GM12801 (cell line): ENCODE measurements around the gene ACTG1.

Experiments used
- TF ChIP-seq, protein P1 (sequence below): IDR thresholded peaks from one replicate; pipeline ENCODE4 v1.5.1; 2011; ENCODE audit warnings: control low read depth; ENCODE audit not compliant: insufficient read length; ENCODE audit errors: extremely low read depth

ACTG1 gene

DNA sequence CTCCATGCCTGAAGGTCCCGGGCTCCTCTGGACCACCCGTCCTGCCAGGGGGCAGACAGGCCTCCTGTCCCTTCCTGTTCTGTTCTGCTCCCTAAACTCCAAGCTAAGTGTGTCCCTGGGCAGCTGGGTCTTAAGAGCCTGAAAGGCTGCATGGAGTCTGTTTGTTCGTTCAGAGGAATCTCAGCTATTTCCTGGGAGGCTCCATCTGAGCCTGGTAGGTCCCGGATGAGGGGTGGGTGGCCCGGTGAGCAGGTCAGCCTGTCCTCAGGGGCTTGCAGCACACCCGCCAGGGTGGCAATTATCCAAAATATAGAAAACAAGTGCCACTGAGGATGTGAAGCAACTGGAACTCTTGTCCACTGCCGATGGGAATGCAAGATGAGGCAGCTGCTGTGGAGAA lies 12.6 kb downstream of the ACTG1 start:
- TF ChIP-seq, protein P1, sequence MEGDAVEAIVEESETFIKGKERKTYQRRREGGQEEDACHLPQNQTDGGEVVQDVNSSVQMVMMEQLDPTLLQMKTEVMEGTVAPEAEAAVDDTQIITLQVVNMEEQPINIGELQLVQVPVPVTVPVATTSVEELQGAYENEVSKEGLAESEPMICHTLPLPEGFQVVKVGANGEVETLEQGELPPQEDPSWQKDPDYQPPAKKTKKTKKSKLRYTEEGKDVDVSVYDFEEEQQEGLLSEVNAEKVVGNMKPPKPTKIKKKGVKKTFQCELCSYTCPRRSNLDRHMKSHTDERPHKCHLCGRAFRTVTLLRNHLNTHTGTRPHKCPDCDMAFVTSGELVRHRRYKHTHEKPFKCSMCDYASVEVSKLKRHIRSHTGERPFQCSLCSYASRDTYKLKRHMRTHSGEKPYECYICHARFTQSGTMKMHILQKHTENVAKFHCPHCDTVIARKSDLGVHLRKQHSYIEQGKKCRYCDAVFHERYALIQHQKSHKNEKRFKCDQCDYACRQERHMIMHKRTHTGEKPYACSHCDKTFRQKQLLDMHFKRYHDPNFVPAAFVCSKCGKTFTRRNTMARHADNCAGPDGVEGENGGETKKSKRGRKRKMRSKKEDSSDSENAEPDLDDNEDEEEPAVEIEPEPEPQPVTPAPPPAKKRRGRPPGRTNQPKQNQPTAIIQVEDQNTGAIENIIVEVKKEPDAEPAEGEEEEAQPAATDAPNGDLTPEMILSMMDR, result no peak

DNA sequence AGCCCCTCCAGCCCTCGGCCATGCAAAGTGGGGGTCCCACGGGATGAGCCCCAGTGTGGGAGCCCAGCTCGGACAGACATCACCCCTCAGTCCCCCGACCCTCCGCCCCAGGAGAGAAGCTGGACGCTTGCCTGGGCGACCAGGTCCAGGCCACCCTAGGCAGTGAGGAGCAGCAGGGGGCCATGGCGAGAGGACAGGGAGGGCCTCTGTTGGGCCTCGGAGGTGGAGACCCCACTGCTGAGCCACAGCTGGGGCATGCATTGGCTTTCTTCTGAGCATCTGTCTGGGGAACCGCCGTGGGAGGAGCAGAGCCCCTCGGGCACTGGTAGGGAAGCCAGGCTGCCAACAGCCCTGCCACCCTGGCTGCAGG lies 13.0 kb downstream of the ACTG1 start:
- TF ChIP-seq, protein P1, result no peak

DNA sequence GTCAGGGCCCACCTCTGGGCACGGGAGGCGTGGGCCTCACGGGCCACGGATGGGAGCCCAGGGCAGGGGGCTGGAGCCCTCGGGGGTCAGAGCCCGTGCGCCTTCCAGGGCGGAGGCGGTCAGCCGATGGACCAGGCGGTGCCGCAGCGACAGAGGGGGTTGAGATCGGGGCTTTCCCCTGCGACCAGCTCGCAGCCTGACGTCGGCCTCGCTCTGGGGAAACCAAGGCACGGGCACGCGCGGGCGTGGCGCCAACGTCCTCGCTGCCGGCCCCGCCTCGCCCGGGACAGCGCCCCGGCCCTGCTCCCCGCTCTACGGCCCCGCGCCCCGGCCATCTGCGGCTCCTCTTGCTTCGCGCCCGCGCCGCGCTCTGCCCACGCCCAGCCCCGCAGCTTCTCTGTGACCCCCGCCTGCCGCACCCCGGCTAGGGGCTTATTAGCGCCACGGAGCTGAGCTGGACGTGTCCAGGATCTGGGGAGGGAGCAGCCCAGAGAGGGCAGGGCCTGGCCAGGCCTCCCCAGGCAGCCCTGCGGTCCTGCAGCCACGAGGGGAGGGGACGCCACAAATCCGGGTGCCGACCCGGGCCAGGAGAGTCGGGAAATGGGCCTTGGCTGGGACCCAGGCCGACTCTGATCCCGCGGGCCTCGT lies 13.5 kb downstream of the ACTG1 start:
- TF ChIP-seq, protein P1, result no peak

DNA sequence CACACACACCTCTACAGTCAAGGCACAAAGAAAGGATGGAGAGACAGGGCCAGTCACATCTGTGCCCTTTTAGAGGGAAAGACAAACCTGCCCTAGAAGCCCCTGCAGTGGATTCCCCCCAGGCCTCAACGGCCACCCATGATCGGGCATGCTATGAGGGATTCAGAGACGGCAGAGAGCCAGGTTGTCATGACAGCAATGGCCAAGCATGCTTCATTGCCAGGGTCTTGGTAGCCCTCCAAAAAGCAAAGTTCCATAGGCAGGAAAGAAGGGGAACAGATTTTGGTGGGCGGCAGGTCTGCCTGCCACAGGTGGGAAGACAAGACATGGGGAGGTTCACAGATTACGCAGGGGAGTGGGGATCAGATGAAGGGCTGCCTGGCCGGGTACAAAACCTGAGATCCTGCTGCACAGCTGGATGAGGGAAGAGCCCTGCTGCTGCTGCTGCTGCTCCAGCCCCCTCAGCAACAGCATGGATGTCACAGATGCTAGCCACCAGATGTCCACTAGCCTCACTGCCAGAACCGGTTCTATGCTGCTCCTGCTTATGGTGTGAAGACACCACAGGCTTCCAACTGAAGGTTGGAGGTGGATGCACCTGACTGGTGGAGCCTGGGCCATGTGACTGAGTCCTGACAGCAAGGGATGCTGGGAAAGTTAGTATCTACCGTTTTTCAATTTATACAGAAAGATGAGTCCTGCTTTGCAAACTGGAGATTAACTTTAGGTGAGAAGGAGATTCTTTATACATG lies 17.8 kb downstream of the ACTG1 start:
- TF ChIP-seq, protein P1, result no peak

DNA sequence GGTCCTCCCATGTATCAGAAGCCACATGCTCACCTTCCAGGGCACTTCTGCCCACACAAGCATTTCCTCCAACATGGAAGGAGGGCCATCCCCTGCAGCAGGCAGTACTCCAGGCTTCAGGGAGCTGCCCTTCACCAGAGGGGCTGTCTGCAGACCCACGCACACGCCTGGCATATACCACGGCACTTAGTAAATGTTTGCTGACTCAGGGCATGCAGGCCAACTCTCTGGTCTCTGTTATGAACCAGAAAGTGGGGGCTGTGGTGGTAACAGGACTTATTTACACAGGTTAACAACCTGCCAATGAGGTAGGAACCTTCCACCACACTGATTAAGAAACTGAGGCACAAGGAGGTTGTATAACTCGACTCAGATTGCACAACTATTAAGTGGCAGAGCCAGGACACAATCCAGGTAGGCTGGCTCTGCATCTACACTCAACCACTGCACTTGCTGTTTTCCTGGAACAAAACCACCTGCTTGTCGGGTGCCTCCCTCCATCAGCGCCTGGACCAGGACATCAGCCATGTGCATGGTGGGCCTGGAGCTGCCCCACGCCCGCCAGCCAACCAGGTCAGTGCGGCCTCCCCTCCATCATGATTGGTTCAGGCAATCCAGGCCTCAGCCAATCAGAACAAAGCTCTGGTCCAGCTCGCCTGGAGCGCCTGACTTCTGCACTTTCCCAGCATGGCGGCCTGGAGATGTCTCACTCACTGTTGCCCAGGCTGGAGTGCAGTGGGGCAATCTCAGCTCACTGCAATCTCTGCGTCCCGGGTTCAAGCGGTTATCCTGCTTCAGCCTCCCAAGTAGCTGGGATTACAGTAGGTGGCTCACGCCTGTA lies 19.2 kb downstream of the ACTG1 start:
- TF ChIP-seq, protein P1, result no peak

DNA sequence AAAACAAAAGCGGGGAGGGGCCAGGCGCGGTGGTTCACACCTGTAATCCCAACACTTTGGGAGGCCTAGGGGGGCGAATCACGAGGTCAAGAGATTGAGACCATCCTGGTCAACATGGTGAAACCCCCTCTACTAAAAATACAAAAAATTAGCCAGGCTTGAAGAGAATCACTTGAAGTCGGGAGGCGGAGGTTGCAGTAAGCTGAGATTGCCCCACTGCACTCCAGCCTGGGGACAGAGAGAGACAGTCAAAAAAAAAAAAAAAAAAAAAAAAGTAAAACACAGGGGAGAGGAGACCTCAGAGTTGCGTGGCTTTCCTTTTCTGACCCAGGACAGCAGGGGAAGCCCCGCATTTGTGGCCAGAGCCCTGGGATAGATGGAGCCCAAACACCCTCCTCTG lies 19.9 kb downstream of the ACTG1 start:
- TF ChIP-seq, protein P1, result no peak

DNA sequence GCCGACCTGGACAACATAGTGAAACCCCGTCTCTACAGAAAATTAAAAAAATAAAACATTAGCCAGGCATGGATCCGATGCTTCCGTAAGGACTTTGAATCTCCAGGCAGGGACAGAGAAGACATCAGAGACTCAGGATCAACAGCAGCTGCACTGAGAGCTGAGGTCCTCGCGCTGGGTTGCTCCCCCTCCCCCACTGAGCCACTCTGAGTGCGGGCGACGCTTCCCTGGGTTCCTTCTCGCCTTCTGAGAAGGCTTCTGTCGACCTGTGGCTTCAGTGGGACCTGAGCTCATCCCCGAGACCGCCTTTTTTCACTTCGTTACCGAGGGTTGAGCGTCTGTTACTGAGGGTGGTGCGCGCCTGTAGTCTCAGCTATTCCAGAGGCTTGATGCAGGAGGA lies 20.4 kb downstream of the ACTG1 start:
- TF ChIP-seq, protein P1, result no peak
